Left ventricle myocardium inferior (tissue), 1 donor: ENCODE measurements around the gene HNRNPUL2. TPM values are rescaled to one million over a fixed set of nuclear protein-coding genes. Genes with fewer than 3 reads are reported as not detected.
"Not testable (repeated sequence)": the region's sequence is repeated elsewhere in the genome, so short reads cannot be mapped to it uniquely, and the experiment has no call there.

Experiments
- DNase-seq: peaks from one replicate; pipeline ENCODE4 v3.0.0-alpha.2; 2020
- H3K27ac ChIP-seq: fragments of 200-600 bp; replicated peaks from 2 replicates; pipeline ENCODE4 v1.8.0; 2021
- H3K27me3 ChIP-seq: fragments of 200-600 bp; 2 replicates; pipeline ENCODE4 v1.8.0; 2021; ENCODE audit warnings: low read depth
- H3K36me3 ChIP-seq: fragments of 200-600 bp; 2 replicates; pipeline ENCODE4 v1.8.0; 2021
- H3K4me1 ChIP-seq: fragments of 200-600 bp; 2 replicates; pipeline ENCODE4 v1.8.0; 2021
- H3K4me3 ChIP-seq: fragments of 200-600 bp; 2 replicates; pipeline ENCODE4 v1.8.0; 2021; ENCODE audit warnings: mild to moderate bottlenecking, moderate library complexity
- H3K9me3 ChIP-seq: fragments of 200-600 bp; replicated peaks from 2 replicates; pipeline ENCODE4 v1.8.0; 2021
- CTCF ChIP-seq: fragments of 200-600 bp; IDR thresholded peaks from 2 replicates; pipeline ENCODE4 v1.8.0; 2021; ENCODE audit warnings: antibody characterized with exemption, mild to moderate bottlenecking, borderline replicate concordance
- intact Hi-C: fragments of 100-400 bp; cut with micrococcal nuclease; formaldehyde crosslinking; loops from one replicate; pipeline ENCODE4 v1.11.0; 2022
- total RNA-seq: library from RNA; stranded (reverse); fragmentation: NEBNext Ultra II Directional; extraction: Animal tissue kit (Norgen Biotek cat#: 25700); gene quantifications from one replicate; pipeline ENCODE4 v1.2.1, GENCODE V29; 2021
- donor health status: DM: no; HTN: yes; CAD: no; lungs with severe emphysema.

Gene HNRNPUL2
- total RNA-seq, 1 donor from 2014 or later: 37.6 TPM

- Histone ChIP-seq H3K27me3 (no peaks in the 10 kb centered on the region), H3K27ac (peak overlapping the region; percentile 98), H3K4me3 (no peak overlapping the region), H3K4me1 (peaks cover 41% of the 10 kb centered on the region), H3K9me3 (no peaks in the 10 kb centered on the region), H3K36me3 (peaks cover 14% of the 10 kb centered on the region)
- intact Hi-C loops: no loop called here
- no peak for DNase-seq
- no peak for TF ChIP-seq CTCF
These were observed 25.0 kb upstream of the HNRNPUL2 start for GRCh38 chr11:62752177-62752785.

GRCh38 chr11:62749931-62750330, 22.7 kb upstream of the HNRNPUL2 start:
- H3K9me3 ChIP-seq, H3K27me3 ChIP-seq, H3K27ac ChIP-seq, H3K4me3 ChIP-seq, intact Hi-C loops, DNase-seq: not testable (repeated sequence)
- peaks cover 41% of the 10 kb centered on the region for H3K4me1 ChIP-seq
- peaks cover 14% of the 10 kb centered on the region for H3K36me3 ChIP-seq

GRCh38 chr11:62747475-62748160, 20.4 kb upstream of the HNRNPUL2 start:
- peaks cover 25% of the 10 kb centered on the region for H3K4me1 ChIP-seq
- no peak for TF ChIP-seq CTCF

GRCh38 chr11:62737196-62737595, 9.9 kb upstream of the HNRNPUL2 start:
- H3K4me3 ChIP-seq: no peak overlapping the region
- H3K9me3 ChIP-seq: no peaks in the 10 kb centered on the region
- H3K4me1 ChIP-seq: peaks cover 4% of the 10 kb centered on the region
- no peak for DNase-seq
- no peaks in the 10 kb centered on the region for H3K27me3 ChIP-seq
- no peak overlapping the region for H3K27ac ChIP-seq
- peaks cover 86% of the 10 kb centered on the region for H3K36me3 ChIP-seq
- intact Hi-C loops: no loop called here
- no peak for TF ChIP-seq CTCF

More at GRCh38 chr11:62747475-62748160, 20.4 kb upstream of the HNRNPUL2 start:
- Histone ChIP-seq H3K27ac (no peak overlapping the region), H3K4me3 (no peak overlapping the region), H3K9me3 (no peaks in the 10 kb centered on the region), H3K36me3 (peaks cover 8% of the 10 kb centered on the region), H3K27me3 (no peaks in the 10 kb centered on the region)
- no peak for DNase-seq
- intact Hi-C loops: no loop called here

- H3K4me3 ChIP-seq: no peak overlapping the region
- no peak for DNase-seq
- peaks cover 60% of the 10 kb centered on the region for H3K36me3 ChIP-seq
- H3K27me3 ChIP-seq: no peaks in the 10 kb centered on the region
- H3K4me1 ChIP-seq: peaks cover 41% of the 10 kb centered on the region
- H3K9me3 ChIP-seq: no peaks in the 10 kb centered on the region
- no peak for TF ChIP-seq CTCF
- no peak overlapping the region for H3K27ac ChIP-seq
- intact Hi-C loops: no loop called here
These were observed 5.6 kb upstream of the HNRNPUL2 start for GRCh38 chr11:62732830-62733229.

- H3K27me3 ChIP-seq, DNase-seq, H3K9me3 ChIP-seq, intact Hi-C loops, H3K27ac ChIP-seq: not testable (repeated sequence)
- peaks cover 63% of the 10 kb centered on the region for H3K4me1 ChIP-seq
- H3K36me3 ChIP-seq: peaks cover 33% of the 10 kb centered on the region
- H3K4me3 ChIP-seq: peak overlapping the region; percentile 91
These were observed 2.8 kb upstream of the HNRNPUL2 start for GRCh38 chr11:62730076-62730475.
